Globus pallidus (tissue), 1 donor: ENCODE results near the gene CSNK1D.
A peak's percentile ranks its signal among the peaks of the same experiment; 100 is the strongest.
"Not testable (repeated sequence)": the region's sequence is repeated elsewhere in the genome, so short reads cannot be mapped to it uniquely, and the experiment has no call there.

ENCODE experiments used
- DNase-seq: peaks from one replicate; pipeline ENCODE4 v3.0.0-alpha.2; 2015; ENCODE audit warnings: low spot score

The CSNK1D gene

GRCh38 chr17:82215095-82215971 lies 58.2 kb downstream of the CSNK1D start:
- no peak for DNase-seq

DNA sequence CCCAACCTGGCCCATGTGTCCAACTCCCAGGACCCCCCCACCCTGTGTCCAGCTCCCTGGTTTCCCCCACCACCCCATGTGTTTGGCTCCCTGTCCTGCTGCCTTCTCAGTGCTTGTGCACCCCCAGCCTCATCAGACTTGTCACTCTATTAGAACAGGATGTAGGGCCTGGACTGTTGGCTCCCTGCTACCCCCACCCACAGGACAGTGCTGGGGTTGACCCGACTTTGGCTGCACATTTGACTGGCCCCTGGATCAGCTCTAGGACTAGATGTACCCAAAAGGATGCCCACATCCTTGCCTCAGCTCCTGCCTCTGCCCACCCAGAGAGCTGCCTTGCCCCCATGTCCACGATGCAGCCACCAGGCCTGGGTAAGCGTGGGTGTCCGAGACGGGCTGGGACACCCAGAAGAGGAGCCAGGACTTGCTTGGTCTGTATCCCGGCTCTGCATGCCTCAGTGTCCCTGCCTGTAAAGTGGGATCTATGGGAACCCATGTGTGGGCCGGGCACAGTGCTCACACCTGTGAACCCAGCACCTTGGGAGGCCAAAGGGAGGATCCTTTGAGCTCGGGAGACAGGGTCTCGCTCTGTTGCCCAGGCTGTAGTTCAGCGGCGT lies 59.4 kb downstream of the CSNK1D start:
- no peak for DNase-seq

- DNase-seq: no peak
Measured at GRCh38 chr17:82213251-82214011, 60.1 kb downstream of the CSNK1D start.

GRCh38 chr17:82212331-82213250 lies 60.9 kb downstream of the CSNK1D start, which contains the start of gene CCDC57:
Gene CCDC57, minus strand, starts transcription at chr17:82212842. Its CDS starts 10,898 bp downstream, at chr17:82201944.
- no peak for DNase-seq

- not testable (repeated sequence) for DNase-seq
Measured at GRCh38 chr17:82210655-82211054, 62.8 kb downstream of the CSNK1D start.

GRCh38 chr17:82205720-82206508 lies 67.6 kb downstream of the CSNK1D start:
- peak; percentile 71 for DNase-seq

- DNase-seq: no peak
Measured at GRCh38 chr17:82204831-82205719, 68.4 kb downstream of the CSNK1D start.

GRCh38 chr17:82203920-82204319 lies 69.6 kb downstream of the CSNK1D start:
- DNase-seq: no peak

DNA sequence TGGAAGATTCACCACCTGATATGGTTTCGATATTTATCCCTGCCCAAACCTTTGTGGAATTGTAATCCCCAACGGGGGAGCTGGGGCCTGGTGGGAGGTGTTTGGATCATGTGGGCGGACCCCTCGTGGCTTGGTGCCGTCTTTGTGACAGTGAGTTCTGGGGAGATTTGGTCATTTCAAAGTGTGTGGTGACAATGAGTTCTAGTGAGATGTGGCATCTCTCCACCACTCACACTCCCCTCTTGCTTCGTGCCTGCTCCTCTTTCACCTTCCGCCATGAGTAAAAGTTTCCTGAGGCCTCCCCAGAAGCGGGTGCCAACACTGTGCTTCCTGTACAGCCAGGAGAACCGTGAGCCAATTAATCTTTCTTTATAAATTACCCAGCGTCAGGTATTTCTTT lies 70.5 kb downstream of the CSNK1D start:
- no peak for DNase-seq

- DNase-seq: no peak
Measured at GRCh38 chr17:82201498-82201910, 72.0 kb downstream of the CSNK1D start.

DNA sequence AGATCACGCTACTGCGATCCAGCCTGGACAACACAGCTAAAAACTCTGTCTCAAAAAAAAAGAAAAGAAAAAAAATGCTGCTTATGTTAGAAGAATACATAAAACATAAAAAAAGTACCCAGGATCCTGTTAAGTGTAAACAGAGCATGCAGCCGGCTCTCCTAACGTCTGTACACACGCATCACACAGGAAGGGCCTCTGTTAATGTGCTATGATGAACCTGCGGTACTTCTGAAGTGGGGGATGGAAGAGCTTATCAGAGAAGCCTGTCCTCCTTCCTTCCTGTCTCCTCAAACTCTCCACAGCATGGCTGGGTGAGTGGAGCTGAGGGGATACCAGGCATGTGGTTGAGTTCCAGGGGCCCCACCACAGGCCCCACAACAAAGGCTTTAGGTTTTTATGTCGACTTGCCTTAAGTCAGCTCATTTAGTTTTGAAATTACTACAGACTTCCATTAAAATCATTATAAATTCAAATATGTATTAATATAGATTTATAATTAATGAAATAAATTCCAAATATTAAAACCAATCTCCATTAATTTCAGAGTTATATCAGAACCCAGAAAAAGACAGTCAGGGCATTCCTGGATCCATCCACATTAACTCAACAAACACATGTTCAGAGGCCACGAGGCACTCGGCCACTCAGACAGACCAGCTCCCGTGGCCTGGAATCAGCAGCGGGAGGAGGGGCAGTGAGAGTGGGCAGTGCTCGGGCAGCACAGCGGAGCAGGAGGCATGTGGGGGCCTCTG lies 72.6 kb downstream of the CSNK1D start:
- no peak for DNase-seq

DNA sequence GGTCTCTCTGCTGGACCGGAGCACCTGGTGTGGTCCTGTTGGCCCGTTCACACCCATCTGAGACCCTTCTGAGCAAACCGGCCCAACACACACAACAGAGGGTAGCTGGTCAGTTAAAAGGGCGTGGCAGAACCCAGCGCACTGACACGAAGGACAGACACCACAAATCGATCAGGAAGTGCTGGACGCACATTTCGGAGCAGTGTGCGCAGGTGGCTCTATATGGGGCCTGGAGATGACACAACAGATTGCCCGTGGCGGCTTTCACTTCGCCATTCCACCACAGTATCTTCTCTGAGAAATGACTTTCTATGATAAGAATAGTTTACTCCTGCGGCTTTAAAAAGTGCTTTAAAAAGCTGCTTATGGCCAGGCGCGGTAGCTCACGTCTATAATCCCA lies 73.4 kb downstream of the CSNK1D start:
- DNase-seq: no peak

GRCh38 chr17:82199496-82199895 lies 74.0 kb downstream of the CSNK1D start:
- no peak for DNase-seq

DNA sequence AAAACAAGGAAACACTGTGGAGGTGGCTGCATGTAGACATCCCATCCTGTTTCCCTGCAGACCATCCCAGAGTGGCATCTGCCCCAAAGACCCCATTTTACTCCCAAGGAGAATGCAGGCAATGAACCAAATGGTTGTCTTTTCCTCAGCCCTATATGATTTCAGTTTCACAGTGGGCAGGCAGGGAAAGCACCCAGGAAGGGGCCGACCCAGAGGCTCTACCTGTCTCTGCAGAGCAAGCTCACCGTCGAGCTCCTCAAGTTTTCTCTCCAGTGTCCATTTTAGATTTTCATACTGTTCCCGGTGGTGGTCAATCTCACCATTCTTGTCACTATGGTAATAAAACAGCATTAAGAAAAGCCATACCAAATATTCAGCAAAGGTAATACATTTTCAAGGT lies 75.4 kb downstream of the CSNK1D start:
- no peak for DNase-seq

DNA sequence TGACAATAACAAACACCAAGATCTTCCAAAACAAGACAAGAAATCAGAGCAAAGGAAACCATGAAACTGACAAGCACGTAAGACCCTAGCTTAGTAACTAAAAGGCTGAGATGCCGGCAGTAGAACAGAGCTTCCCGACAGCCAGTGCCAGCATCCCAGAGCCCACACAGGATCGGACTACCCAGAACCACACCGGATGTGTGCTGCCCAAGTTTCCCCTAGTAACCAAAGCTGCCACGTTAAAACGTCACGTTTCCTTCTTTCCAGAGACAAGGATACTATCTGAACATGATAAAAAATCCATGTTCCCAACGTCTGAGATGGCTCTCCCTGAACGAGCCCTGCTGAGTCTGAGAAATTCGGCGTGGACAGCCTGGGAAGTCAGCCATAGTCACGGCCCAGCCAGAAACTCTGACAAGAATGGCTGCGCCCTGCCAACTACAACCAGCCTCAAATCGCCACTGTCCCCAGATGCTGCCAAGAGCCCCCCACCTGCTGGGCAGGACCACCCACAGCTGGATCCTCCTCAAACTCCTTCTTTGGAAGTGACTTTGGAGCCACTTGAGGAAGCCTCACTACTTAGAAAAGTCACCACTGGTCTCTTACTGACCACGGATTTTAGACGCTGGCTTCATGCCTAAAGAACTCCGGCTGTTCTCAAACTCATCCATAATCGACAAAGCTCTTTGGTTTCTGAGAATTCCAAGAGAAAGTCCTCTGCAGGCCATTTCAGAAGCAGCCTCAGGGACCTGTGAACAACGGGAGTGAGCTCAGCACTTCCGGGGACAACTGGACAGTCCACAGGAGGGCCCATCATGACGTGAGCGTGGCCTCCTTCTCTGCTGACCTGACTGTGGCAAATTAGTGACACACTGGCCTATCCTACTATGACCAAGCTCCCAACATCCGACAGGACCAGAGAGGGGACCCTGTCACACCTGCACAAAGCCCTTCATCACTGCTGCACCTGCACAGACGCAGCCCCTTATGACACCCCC lies 77.5 kb downstream of the CSNK1D start:
- no peak for DNase-seq

- no peak for DNase-seq
Measured at GRCh38 chr17:82194765-82195164, 78.7 kb downstream of the CSNK1D start.

DNA sequence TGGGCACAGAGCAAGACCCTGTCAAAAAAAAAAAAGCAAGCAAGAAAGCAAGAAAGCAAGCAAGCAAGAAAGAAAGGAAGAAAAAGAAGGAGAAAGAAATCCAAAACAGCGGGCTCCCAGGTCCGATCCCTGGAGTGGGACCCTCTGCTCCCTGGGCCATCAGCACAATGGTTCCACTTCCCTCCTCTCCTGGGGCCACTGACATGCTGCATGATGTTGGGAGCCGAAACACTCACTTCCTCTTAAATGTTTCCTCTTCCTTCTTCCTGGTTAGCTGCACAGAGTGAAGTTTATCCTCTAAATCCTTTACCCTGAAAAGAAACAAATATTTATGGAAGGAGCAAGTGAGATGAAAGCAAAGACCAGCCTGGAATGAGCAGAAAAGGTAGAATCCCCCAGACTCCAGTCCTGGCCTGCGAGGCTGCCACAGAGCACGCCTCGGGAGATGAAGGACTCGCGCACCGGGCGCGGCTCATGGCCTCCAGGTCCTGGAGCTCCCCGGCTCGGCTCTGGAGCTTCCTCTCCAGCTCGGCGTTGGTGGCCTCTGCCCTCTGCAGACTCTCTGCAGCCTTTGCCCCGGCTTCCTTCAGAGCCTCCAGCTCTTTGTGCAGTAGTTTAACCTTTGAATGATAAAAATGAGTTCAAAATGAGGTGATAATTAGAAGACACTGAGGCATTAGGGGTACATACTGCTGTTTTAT lies 79.8 kb downstream of the CSNK1D start:
- no peak for DNase-seq
